ENCODE measurements around the gene VPS4B. TPM values are rescaled to one million over a fixed set of nuclear protein-coding genes. Genes with fewer than 3 reads are reported as not detected.

Gene VPS4B
- polyA plus RNA-seq, 2 of the 4 experiments (the other 2 are of a cell fraction) = 21.8 to 24.2 TPM

DNA sequence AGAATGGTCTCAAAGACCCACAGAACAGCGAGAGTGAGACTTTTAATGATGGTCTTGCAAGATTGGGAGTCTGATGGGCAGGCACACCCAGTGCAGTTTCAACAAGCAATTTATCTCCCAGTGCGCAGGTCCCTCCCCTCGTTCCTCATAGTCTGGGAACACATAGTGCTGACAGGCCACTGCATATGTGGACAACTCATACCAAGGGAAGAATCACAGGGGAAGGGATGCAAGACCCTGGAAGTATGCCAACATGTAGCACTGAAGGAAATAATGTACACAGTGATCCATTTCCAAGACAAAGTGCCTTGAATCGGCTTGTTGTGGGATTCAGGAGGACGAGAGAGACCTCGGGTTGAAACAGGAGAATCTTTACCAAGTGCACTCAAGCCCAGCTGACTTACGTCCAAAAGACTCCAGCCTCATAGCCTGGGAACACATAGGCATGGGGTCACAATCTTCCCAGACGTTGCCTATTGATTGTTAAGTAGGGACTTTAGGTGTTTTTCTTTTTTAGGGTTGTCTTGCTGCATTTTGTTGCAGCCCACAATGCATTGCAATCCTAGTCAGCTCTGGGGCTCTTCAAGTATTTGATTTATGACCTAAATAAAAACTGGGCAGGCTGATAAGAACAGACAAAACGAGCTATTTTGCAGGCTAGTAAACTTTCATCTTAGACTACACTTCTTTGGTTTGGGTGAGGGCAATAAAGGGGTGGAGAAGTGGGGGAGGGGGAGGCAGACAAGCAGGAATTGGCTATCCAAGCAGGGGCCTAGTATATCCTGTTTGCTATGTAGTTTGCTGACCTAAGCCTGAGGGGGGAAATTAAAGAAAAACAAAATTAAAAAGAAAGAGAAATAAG, 29.8 kb upstream of the VPS4B start:
- H3K4me2 ChIP-seq = no peak overlapping the region
- ChIA-PET POLR2A (no interaction called here), CTCF (interaction anchor here (1.0 kb wide), 1 partner anchor 20 kb away, joined by 3 read pairs; no protein-coding TSS in a partner anchor)
- no peak for FAIRE-seq
- H3K9me3 ChIP-seq = no peaks in the 10 kb centered on the region
- no peak for ATAC-seq
- H3K27ac ChIP-seq = peak overlapping the region in 1 of 2 experiments; percentile 8; a peak in 1 of 6 replicates
- peaks cover 21% of the 10 kb centered on the region for H3K4me1 ChIP-seq
- TF ChIP-seq MYC (IDR thresholded peaks at IDR 0.05; ENCODE audit: borderline replicate concordance, low read length) (no peak), POLR2AphosphoS2 (conservative IDR thresholded peaks at IDR 0.05; ENCODE audit: low read length) (no peak), SREBF2 (IDR thresholded peaks at IDR 0.05) (no peak), EHF (CRISPR knock-in tag; IDR thresholded peaks at IDR 0.05) (no peak), EHMT2 (IDR thresholded peaks at IDR 0.05; ENCODE audit: low read depth) (no peak), RCOR1 (IDR thresholded peaks at IDR 0.05; ENCODE audit: low read depth, low read length) (no peak), MAZ (IDR thresholded peaks at IDR 0.05; ENCODE audit: borderline replicate concordance, low read depth, low read length) (no peak), EP300 (IDR thresholded peaks at IDR 0.05) (no peak), KDM5A (IDR thresholded peaks at IDR 0.05) (no peak), FOXS1 (CRISPR knock-in tag; IDR thresholded peaks at IDR 0.05) (no peak), POLR2A (IDR thresholded peaks at IDR 0.05; ENCODE audit: low read length) (no peak), HOXA7 (CRISPR knock-in tag; IDR thresholded peaks at IDR 0.05) (no peak), HEYL (CRISPR knock-in tag; IDR thresholded peaks at IDR 0.05) (no peak), TP53 (CRISPR knock-in tag; IDR thresholded peaks at IDR 0.05) (no peak)
- TF ChIP-seq, protein P1, sequence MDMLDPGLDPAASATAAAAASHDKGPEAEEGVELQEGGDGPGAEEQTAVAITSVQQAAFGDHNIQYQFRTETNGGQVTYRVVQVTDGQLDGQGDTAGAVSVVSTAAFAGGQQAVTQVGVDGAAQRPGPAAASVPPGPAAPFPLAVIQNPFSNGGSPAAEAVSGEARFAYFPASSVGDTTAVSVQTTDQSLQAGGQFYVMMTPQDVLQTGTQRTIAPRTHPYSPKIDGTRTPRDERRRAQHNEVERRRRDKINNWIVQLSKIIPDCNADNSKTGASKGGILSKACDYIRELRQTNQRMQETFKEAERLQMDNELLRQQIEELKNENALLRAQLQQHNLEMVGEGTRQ (IDR thresholded peaks at IDR 0.05) = no peak
- TF ChIP-seq, protein P2, sequence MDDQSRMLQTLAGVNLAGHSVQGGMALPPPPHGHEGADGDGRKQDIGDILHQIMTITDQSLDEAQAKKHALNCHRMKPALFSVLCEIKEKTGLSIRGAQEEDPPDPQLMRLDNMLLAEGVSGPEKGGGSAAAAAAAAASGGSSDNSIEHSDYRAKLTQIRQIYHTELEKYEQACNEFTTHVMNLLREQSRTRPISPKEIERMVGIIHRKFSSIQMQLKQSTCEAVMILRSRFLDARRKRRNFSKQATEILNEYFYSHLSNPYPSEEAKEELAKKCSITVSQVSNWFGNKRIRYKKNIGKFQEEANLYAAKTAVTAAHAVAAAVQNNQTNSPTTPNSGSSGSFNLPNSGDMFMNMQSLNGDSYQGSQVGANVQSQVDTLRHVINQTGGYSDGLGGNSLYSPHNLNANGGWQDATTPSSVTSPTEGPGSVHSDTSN (IDR thresholded peaks at IDR 0.05) = no peak
- TF ChIP-seq, protein P3, sequence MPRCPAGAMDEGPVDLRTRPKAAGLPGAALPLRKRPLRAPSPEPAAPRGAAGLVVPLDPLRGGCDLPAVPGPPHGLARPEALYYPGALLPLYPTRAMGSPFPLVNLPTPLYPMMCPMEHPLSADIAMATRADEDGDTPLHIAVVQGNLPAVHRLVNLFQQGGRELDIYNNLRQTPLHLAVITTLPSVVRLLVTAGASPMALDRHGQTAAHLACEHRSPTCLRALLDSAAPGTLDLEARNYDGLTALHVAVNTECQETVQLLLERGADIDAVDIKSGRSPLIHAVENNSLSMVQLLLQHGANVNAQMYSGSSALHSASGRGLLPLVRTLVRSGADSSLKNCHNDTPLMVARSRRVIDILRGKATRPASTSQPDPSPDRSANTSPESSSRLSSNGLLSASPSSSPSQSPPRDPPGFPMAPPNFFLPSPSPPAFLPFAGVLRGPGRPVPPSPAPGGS (IDR thresholded peaks at IDR 0.05) = no peak
- WGBS (ENCODE audit: missing lambda C conversion rate) = 56% methylated on average over 9 of the region's 9 CpGs
- H3K4me3 ChIP-seq = no peak overlapping the region
- no peak for DNase-seq (ENCODE audit: low read depth in 1 of 2, low spot score in 1 of 2)

DNA sequence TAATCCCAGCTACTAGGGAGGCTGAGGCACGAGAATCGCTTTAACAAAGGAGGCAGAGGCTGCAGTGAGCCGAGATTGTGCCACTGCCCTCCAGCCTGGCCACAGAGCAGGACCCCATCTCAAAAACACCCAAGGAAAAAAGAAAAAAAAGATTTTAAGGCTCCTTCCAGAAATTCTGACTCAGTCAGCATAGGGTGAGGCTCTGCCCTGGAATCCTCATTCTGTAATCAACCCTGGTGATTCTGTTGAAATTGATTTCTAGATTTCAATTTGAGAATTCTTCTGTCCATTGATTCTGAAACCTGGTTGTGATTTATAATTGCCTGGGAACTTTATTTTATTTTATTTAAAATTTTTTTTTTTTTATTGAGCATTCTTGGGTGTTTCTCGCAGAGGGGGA, 27.1 kb upstream of the VPS4B start:
- ChIA-PET POLR2A (no interaction called here), CTCF (no interaction called here)
- H3K4me3 ChIP-seq = no peak overlapping the region
- ATAC-seq = no peak
- FAIRE-seq = no peak
- TF ChIP-seq, protein P4, sequence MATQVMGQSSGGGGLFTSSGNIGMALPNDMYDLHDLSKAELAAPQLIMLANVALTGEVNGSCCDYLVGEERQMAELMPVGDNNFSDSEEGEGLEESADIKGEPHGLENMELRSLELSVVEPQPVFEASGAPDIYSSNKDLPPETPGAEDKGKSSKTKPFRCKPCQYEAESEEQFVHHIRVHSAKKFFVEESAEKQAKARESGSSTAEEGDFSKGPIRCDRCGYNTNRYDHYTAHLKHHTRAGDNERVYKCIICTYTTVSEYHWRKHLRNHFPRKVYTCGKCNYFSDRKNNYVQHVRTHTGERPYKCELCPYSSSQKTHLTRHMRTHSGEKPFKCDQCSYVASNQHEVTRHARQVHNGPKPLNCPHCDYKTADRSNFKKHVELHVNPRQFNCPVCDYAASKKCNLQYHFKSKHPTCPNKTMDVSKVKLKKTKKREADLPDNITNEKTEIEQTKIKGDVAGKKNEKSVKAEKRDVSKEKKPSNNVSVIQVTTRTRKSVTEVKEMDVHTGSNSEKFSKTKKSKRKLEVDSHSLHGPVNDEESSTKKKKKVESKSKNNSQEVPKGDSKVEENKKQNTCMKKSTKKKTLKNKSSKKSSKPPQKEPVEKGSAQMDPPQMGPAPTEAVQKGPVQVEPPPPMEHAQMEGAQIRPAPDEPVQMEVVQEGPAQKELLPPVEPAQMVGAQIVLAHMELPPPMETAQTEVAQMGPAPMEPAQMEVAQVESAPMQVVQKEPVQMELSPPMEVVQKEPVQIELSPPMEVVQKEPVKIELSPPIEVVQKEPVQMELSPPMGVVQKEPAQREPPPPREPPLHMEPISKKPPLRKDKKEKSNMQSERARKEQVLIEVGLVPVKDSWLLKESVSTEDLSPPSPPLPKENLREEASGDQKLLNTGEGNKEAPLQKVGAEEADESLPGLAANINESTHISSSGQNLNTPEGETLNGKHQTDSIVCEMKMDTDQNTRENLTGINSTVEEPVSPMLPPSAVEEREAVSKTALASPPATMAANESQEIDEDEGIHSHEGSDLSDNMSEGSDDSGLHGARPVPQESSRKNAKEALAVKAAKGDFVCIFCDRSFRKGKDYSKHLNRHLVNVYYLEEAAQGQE (IDR thresholded peaks at IDR 0.05) = no peak
- TF ChIP-seq, protein P5, sequence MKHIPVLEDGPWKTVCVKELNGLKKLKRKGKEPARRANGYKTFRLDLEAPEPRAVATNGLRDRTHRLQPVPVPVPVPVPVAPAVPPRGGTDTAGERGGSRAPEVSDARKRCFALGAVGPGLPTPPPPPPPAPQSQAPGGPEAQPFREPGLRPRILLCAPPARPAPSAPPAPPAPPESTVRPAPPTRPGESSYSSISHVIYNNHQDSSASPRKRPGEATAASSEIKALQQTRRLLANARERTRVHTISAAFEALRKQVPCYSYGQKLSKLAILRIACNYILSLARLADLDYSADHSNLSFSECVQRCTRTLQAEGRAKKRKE (CRISPR knock-in tag; IDR thresholded peaks at IDR 0.05; ENCODE audit: low read depth) = no peak
- no peak for TF ChIP-seq RFX5 (IDR thresholded peaks at IDR 0.05)
- no peak for TF ChIP-seq POLR2A (IDR thresholded peaks at IDR 0.05; ENCODE audit: low read length)
- TF ChIP-seq, protein P6, sequence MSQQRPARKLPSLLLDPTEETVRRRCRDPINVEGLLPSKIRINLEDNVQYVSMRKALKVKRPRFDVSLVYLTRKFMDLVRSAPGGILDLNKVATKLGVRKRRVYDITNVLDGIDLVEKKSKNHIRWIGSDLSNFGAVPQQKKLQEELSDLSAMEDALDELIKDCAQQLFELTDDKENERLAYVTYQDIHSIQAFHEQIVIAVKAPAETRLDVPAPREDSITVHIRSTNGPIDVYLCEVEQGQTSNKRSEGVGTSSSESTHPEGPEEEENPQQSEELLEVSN (IDR thresholded peaks at IDR 0.05; ENCODE audit: borderline replicate concordance, low read depth) = no peak
- no peak for TF ChIP-seq FOSL2 (IDR thresholded peaks at IDR 0.05)
- no peak for TF ChIP-seq FOSL2 (CRISPR knock-in tag; IDR thresholded peaks at IDR 0.05)
- no peak for TF ChIP-seq BHLHE40 (IDR thresholded peaks at IDR 0.05; ENCODE audit: low read depth, low read length)
- TF ChIP-seq, protein P7, sequence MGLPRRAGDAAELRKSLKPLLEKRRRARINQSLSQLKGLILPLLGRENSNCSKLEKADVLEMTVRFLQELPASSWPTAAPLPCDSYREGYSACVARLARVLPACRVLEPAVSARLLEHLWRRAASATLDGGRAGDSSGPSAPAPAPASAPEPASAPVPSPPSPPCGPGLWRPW (IDR thresholded peaks at IDR 0.05) = no peak
- H3K27ac ChIP-seq = no peak overlapping the region
- peaks cover 17% of the 10 kb centered on the region for H3K4me1 ChIP-seq
- H3K4me2 ChIP-seq = no peak overlapping the region
- WGBS (ENCODE audit: missing lambda C conversion rate) = 90% methylated on average over 4 of the region's 4 CpGs
- no peaks in the 10 kb centered on the region for H3K9me3 ChIP-seq
- no peak for DNase-seq (ENCODE audit: low read depth in 1 of 2, low spot score in 1 of 2)
